Sigmoid colon (tissue), 7 donors: ENCODE measurements around the gene ECD. TPM values are rescaled to one million over a fixed set of nuclear protein-coding genes. Genes with fewer than 3 reads are reported as not detected.

Experiments
- DNase-seq: peaks from one replicate; pipeline ENCODE4 v3.0.0-alpha.2; 2019
- H3K27ac ChIP-seq, 4 donors: fragments of 200-600 bp; sonication (generic); one replicate each; pipeline ENCODE4 v1.5.1; 2016 to 2019; ENCODE audit warnings: mild to moderate bottlenecking in 1 of 4
- H3K27me3 ChIP-seq, 3 donors: fragments of 200-600 bp; sonication (generic); one replicate each; pipeline ENCODE4 v1.5.1; 2019; ENCODE audit warnings: mild to moderate bottlenecking in 1 of 3
- H3K36me3 ChIP-seq, 4 donors: fragments of 200-600 bp; sonication (generic); one replicate each; pipeline ENCODE4 v1.5.1; 2016 to 2019
- H3K4me1 ChIP-seq, 4 donors: fragments of 200-600 bp; sonication (generic); one replicate each; pipeline ENCODE4 v1.5.1; 2017 to 2019
- H3K4me3 ChIP-seq, 4 donors: fragments of 200-600 bp; sonication (generic); one replicate each; pipeline ENCODE4 v1.5.1; 2017 to 2019; ENCODE audit warnings: mild to moderate bottlenecking in 2 of 4, moderate library complexity in 1 of 4
- H3K9me3 ChIP-seq, 4 donors: fragments of 200-600 bp in 3 of 4; sonication (generic) in 3 of 4; one replicate each; pipeline versions ENCODE4 v1.5.1 to v1.6.1; 2013 to 2019
- EP300 ChIP-seq, 4 donors: sonication (generic); formaldehyde crosslinking; IDR thresholded peaks; one replicate each; pipeline ENCODE4 v1.6.1; 2017; ENCODE audit warnings: antibody characterized with exemption in 4 of 4
- POLR2A ChIP-seq, 2 donors: fragments of 450-650 bp; IDR thresholded peaks; one replicate each; pipeline ENCODE4 v1.6.1; 2016; ENCODE audit warnings: antibody characterized with exemption in 2 of 2, mild to moderate bottlenecking in 2 of 2, moderate library complexity in 2 of 2
- POLR2AphosphoS5 ChIP-seq, 4 donors: sonication (generic); formaldehyde crosslinking; IDR thresholded peaks; one replicate each; pipeline ENCODE4 v1.6.1; 2017; ENCODE audit warnings: antibody characterized with exemption in 4 of 4
- WGBS, 2 donors: extraction: QIAGEN DNeasy Blood & Tissue Kit; methylation state at CpG; one replicate each; pipeline ENCODE4 v1.1.7; 2013; 5-methylcytosine and 5-hydroxymethylcytosine counted together
- intact Hi-C: fragments of 100-400 bp; cut with DNase I; formaldehyde crosslinking; loops from one replicate; pipeline ENCODE4 v1.15.1; 2023
- polyA plus RNA-seq, 3 donors: library from polyadenylated mRNA; stranded (reverse); fragments of 200-250 nt; gene quantifications; one replicate each; pipeline ENCODE4 v1.2.3, GENCODE V29; 2013
- total RNA-seq, 4 donors: library from RNA; depleted of rRNA; stranded (reverse); fragments of >200 nt; gene quantifications; one replicate each; pipeline ENCODE4 v1.1.0, GENCODE V29; 2016
- TF ChIP-seq, protein P1 (sequence below), 4 experiments: fragments of 450-650 bp in 3 of 4; fragments of 200-600 bp in 1 of 4; IDR thresholded peaks; one replicate each; pipeline ENCODE4 v1.5.1; 2016 to 2019; ENCODE audit warnings: antibody characterized with exemption in 4 of 4, mild to moderate bottlenecking in 3 of 4, moderate library complexity in 2 of 4
- donor health status: healthy with polysubstance abuse.
- donor health status: Bipolar disorder and iron deficiency.
- donor health status: healthy.

ECD gene
- total and polyA plus RNA-seq, 7 donors = 7.6 to 39.1 (median 28.0) TPM

DNA sequence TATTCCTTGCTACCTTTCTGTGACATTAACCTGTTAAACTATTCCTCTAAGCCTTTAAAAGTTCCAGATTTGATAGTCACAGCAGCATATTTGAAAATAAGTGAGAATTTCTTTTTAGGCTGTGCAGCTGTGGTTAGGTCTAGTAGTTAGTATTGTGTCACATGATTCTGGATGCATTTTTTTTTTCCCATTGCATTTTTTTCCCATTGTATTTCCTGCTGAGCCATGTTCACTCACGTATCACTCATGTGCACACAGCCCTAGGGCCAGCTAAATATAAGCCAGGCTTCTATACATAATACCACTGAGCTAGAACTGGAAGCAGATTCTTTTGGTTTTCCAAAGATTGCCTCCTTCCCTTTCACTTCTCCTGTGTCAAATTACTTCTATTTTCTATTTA lies 41.9 kb upstream of the ECD start:
- no peak overlapping the region for H3K27ac ChIP-seq
- no peaks in the 10 kb centered on the region for H3K9me3 ChIP-seq
- TF ChIP-seq EP300 (IDR thresholded peaks at IDR 0.05) (no peak), POLR2A (IDR thresholded peaks at IDR 0.05) (no peak), POLR2AphosphoS5 (IDR thresholded peaks at IDR 0.05) (no peak)
- TF ChIP-seq, protein P1, sequence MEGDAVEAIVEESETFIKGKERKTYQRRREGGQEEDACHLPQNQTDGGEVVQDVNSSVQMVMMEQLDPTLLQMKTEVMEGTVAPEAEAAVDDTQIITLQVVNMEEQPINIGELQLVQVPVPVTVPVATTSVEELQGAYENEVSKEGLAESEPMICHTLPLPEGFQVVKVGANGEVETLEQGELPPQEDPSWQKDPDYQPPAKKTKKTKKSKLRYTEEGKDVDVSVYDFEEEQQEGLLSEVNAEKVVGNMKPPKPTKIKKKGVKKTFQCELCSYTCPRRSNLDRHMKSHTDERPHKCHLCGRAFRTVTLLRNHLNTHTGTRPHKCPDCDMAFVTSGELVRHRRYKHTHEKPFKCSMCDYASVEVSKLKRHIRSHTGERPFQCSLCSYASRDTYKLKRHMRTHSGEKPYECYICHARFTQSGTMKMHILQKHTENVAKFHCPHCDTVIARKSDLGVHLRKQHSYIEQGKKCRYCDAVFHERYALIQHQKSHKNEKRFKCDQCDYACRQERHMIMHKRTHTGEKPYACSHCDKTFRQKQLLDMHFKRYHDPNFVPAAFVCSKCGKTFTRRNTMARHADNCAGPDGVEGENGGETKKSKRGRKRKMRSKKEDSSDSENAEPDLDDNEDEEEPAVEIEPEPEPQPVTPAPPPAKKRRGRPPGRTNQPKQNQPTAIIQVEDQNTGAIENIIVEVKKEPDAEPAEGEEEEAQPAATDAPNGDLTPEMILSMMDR (IDR thresholded peaks at IDR 0.05) = no peak
- H3K36me3 ChIP-seq = peaks cover 0 to 18% (median 0%) of the 10 kb centered on the region in 4 donors
- DNase-seq = no peak
- H3K27me3 ChIP-seq = no peaks in the 10 kb centered on the region
- WGBS, 2 donors = 69 to 72% methylated on average over 1 of the region's 1 CpG
- H3K4me1 ChIP-seq = no peaks in the 10 kb centered on the region
- intact Hi-C loops = no loop called here
- H3K4me3 ChIP-seq = no peak overlapping the region

DNA sequence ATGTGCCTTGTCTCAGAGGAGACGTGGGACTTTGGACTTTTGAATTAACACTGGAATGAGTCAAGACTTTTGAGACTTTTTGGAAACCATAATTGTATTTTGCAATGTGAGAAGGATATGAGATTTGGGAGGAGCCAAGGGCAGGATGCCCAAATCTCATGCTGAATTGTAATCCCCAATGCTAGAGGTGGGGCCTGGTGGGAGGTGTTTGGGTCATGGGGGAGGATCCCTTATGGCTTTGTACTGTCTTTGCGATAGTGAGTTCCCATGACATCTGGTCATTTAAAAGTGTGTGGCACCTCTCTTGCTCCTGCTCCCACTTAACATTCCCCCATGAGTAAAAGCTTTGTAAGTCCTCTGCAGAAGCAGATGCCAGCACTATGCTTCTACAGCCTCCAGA lies 40.1 kb upstream of the ECD start:
- no peaks in the 10 kb centered on the region for H3K4me1 ChIP-seq
- TF ChIP-seq POLR2A (IDR thresholded peaks at IDR 0.05) (no peak), EP300 (IDR thresholded peaks at IDR 0.05) (no peak), POLR2AphosphoS5 (IDR thresholded peaks at IDR 0.05) (no peak)
- TF ChIP-seq, protein P1 (IDR thresholded peaks at IDR 0.05) = no peak

DNA sequence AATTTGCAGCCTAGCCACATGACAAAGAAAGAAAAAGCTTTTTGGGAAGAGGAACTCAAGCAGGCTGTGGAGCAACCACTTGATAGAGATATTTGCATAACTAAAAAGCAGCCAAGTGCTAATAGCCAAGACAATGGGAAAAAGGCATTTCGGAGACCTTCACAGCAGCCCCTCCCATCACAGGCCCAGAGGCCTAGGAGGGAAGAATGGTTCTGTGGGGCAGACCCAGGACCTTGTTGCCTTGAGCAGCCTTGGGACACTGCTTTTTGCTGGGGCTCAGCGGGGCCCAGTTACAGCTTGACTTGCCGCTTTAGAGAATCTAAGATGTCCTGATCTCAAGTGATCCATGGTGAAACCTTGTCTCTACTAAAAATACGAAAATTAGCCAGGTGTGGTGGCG lies 38.6 kb upstream of the ECD start:
- no peaks in the 10 kb centered on the region for H3K9me3 ChIP-seq
- TF ChIP-seq, protein P1 (IDR thresholded peaks at IDR 0.05) = no peak
- H3K4me1 ChIP-seq = no peaks in the 10 kb centered on the region
- H3K27ac ChIP-seq = no peak overlapping the region
- H3K36me3 ChIP-seq = peaks cover 0 to 18% (median 0%) of the 10 kb centered on the region in 4 donors
- WGBS, 2 donors = 98% methylated on average over 5 of the region's 5 CpGs
- intact Hi-C loops = no loop called here
- no peak for DNase-seq
- no peak overlapping the region for H3K4me3 ChIP-seq
- no peaks in the 10 kb centered on the region for H3K27me3 ChIP-seq

More for the DNA sequence above, 40.1 kb upstream of the ECD start:
- WGBS, 2 donors = 92 to 96% methylated on average over 2 of the region's 2 CpGs
- H3K36me3 ChIP-seq = peaks cover 0 to 18% (median 0%) of the 10 kb centered on the region in 4 donors
- H3K27ac ChIP-seq = no peak overlapping the region
- H3K9me3 ChIP-seq = no peaks in the 10 kb centered on the region
- DNase-seq = no peak
- intact Hi-C loops = no loop called here
- H3K4me3 ChIP-seq = no peak overlapping the region
- no peaks in the 10 kb centered on the region for H3K27me3 ChIP-seq

DNA sequence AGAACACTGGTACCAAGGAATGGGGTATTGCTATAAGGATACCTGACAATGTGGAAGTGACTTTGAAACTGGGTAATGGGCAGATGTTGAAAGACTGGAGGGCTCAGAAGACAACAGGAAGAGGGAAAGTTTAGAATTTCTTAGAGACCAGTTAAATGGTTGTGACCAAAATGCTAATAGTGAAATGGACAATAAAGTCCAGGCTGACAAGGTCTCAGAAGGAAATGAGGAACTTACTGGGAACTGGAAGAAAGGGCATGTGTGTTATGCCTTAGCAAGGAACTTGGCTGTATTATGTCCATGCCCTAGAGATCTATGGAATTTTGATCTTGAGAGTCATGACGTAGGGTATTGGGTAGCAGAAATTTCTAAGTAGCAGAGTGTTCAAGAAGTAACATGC lies 38.1 kb upstream of the ECD start:
- H3K27ac ChIP-seq = no peak overlapping the region
- DNase-seq = no peak
- intact Hi-C loops = no loop called here
- no peaks in the 10 kb centered on the region for H3K9me3 ChIP-seq
- peaks cover 0 to 20% (median 0%) of the 10 kb centered on the region in 4 donors for H3K36me3 ChIP-seq
- TF ChIP-seq EP300 (IDR thresholded peaks at IDR 0.05) (no peak), POLR2A (IDR thresholded peaks at IDR 0.05) (no peak), POLR2AphosphoS5 (IDR thresholded peaks at IDR 0.05) (no peak)
- TF ChIP-seq, protein P1 (IDR thresholded peaks at IDR 0.05) = no peak
- H3K27me3 ChIP-seq = no peaks in the 10 kb centered on the region
- 94 to 99% methylated on average over 1 of the region's 1 CpG for WGBS, 2 donors
- H3K4me3 ChIP-seq = no peak overlapping the region
- no peaks in the 10 kb centered on the region for H3K4me1 ChIP-seq

DNA sequence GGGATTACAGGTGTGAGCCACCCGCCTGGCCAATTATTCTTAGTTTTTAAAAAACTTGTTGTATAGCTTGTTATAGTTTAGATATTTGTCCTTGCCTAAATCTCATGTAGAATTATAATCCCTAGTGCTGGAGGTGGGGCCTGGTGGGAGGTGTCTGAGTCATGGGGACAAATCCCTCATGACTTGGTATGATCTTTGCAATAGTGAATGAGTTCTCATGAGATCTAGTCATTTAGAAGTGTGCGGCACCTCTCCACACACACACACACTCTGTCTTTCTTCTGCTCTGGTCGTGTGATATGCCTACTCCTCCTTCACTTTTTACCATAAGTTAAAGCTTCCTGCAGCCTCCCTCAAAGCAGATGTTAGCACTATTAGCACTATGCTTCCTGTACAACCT lies 37.3 kb upstream of the ECD start:
- TF ChIP-seq, protein P1 (IDR thresholded peaks at IDR 0.05) = no peak
- TF ChIP-seq POLR2AphosphoS5 (IDR thresholded peaks at IDR 0.05) = no peak
- TF ChIP-seq POLR2A (IDR thresholded peaks at IDR 0.05) = no peak
- no peak for TF ChIP-seq EP300 (IDR thresholded peaks at IDR 0.05)
- no peak overlapping the region for H3K4me3 ChIP-seq
- 92 to 96% methylated on average over 3 of the region's 3 CpGs for WGBS, 2 donors
- H3K4me1 ChIP-seq = no peaks in the 10 kb centered on the region
- H3K9me3 ChIP-seq = no peaks in the 10 kb centered on the region
- no peaks in the 10 kb centered on the region for H3K27me3 ChIP-seq
- intact Hi-C loops = no loop called here
- H3K27ac ChIP-seq = no peak overlapping the region
- H3K36me3 ChIP-seq = peaks cover 0 to 14% (median 0%) of the 10 kb centered on the region in 4 donors
- no peak for DNase-seq
